Fibroblast of pulmonary artery (primary cell): ENCODE data around the gene RGR.
A peak's percentile ranks its signal among the peaks of the same experiment; 100 is the strongest.

Experiments
- DNase-seq: peaks from one replicate; pipeline ENCODE4 v3.0.0-alpha.2; 2010; ENCODE audit warnings: low read depth
- H3K4me3 ChIP-seq: replicated peaks from 2 replicates; pipeline ENCODE4 v1.5.1; 2011; ENCODE audit warnings: low read depth, mild to moderate bottlenecking, control low read depth, low read length, moderate library complexity
- TF ChIP-seq, protein P1 (sequence below): IDR thresholded peaks from 2 replicates; pipeline ENCODE4 v1.5.1; 2011; ENCODE audit warnings: mild to moderate bottlenecking, control low read depth, low read length, inconsistent platforms; ENCODE audit errors: missing control alignments

The RGR gene

DNA sequence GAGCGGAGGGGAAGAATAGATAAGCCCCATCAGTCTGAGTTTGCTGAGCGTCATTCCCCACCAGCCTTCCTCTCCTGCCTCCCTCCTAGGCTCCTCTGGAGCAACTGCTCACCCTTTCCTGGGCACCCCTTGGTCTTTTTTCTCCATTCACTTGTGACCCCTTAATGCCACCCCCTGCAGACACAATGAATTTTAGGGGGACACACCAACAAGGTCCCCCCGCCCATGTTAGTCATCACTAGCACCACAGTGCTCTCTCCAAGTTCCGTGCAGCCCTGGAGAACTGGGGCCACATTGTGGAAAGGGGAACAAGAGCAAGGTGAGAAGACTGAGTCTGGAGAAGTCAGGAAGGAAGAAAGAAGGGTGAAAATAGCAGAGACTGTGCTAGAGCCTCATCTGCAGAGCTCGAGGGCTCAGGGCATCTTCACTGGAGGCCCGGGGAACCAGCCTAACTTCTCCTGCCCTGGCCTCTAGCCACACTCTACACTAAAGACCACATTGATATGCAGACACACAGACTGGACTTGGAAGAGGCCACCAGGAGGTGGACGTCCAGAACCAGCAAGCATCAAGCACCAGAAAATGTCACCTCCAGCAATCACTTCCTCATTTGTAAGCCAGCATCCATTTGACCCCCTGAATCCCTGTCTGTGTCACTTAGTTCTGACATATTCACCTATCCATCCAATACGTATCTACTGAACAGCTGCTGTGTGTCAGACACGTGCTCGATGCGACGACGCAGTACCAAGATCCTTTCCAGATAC lies 17.5 kb downstream of the RGR start:
- no peak overlapping the region for H3K4me3 ChIP-seq
- no peak for DNase-seq
- TF ChIP-seq, protein P1, sequence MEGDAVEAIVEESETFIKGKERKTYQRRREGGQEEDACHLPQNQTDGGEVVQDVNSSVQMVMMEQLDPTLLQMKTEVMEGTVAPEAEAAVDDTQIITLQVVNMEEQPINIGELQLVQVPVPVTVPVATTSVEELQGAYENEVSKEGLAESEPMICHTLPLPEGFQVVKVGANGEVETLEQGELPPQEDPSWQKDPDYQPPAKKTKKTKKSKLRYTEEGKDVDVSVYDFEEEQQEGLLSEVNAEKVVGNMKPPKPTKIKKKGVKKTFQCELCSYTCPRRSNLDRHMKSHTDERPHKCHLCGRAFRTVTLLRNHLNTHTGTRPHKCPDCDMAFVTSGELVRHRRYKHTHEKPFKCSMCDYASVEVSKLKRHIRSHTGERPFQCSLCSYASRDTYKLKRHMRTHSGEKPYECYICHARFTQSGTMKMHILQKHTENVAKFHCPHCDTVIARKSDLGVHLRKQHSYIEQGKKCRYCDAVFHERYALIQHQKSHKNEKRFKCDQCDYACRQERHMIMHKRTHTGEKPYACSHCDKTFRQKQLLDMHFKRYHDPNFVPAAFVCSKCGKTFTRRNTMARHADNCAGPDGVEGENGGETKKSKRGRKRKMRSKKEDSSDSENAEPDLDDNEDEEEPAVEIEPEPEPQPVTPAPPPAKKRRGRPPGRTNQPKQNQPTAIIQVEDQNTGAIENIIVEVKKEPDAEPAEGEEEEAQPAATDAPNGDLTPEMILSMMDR, result no peak

DNA sequence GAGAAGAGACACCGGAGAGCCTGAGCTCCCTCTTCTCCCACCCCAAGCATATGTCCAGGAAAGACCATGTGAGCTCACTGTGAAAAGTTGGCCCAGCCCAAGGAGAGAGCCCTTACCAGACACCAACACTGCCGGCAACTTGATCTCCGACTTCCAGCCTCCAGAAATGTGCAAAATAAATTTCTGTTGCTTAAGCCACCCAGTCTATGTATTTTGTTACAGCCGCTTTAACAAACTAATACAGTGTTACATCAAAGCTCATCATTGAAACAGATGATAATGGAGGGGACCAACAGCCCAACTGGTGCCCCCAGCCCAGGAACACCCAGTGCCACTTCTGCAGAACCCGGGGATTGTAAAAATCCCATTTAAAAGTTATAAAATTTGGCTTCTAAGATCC lies 18.9 kb downstream of the RGR start:
- TF ChIP-seq, protein P1, result no peak
- no peak overlapping the region for H3K4me3 ChIP-seq
- no peak for DNase-seq

DNA sequence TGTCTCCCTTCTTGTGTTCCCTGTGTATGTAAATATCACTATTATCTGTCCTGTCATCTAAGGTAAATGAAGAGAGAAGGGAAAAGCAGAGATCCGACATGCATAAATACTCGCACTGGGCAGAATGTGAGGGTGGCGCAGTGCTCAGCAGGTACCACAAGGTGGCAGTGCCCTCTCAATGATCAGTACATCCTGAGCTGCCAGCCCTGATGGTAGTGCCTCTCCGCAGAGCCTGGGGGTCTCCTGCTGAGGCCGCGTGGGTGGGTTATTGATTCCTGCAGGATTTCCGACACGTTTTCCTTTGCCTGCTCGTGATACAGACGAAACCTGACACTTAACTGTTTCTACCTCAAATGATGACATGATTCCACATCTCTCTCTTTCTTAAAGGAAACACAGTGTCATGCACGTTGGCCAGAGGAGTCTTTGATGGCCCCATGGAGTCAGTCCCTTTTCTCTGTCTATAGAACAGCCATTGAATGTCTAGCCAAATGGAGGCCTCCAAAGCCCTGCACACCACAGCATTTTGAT lies 19.8 kb downstream of the RGR start:
- TF ChIP-seq, protein P1, result peak; percentile 99
- H3K4me3 ChIP-seq, result no peak overlapping the region
- DNase-seq, result peak; percentile 70

DNA sequence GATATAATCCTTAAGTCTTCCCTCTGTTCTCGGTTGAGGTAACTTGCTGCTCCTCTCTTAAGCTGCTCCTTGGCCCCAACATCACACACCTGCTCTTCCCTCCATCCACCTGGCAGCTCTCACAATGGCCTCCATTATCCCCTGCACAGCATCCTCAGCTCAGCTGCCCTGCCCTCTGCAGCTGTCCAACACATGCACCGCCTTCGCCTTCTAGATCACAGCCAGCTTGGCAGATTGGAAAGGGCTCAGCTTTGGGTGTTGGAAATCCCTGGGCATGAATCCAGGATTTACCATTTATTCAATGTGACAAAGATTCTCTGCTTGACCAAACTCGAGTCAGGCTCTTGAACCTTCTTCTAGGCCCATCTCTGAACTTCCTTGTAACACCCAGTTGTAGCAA lies 20.6 kb downstream of the RGR start:
- TF ChIP-seq, protein P1, result no peak
- no peak for DNase-seq
- no peak overlapping the region for H3K4me3 ChIP-seq

DNA sequence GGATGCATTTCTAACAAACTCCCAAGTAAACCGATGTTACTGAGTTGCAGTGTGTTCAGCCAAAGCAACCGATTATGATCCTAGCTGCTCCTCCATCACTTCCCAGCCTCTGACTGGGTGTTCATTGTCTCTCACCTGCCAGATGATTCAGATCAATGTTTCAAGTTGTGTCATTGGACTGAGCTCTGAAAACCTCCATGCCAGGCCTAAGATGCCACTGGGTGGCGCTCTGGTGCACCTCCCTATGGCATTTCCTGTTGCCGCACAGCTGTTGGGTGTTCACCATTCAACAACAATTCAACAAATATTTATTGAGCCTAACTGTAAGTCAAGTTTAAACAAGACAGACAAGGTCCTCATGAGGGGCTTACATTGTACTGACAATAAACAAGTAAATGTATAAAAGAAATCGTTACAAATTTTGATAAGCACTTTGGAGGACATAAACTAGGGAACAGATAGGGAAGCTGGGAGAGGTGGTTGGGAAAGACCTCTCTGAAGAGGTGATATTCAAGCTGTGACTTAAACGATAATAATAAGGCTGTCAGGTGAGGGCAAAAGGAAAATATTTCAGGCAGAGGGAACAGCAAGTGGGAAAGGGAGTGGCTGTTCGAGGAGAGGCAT lies 22.8 kb downstream of the RGR start:
- TF ChIP-seq, protein P1, result peak; percentile 76
- H3K4me3 ChIP-seq, result no peak overlapping the region
- peak; percentile 56 for DNase-seq

DNA sequence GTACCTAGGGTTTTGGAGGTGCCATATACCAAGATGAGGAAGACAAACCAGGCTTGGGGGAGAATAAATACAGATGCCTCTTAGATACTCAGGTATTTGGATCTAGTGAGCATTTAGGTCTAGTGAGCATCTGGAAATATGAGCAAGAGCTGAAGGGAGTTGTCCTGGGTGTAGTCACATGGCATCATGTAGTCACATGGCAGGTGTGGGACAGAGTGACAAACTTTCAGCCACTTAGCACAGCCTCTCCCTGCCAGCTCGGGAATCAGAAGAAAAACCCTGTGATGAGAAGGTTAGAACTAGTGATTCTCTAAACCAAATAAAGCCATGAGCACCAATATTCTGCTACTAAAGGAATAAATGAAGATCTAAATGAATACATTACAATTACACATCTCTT lies 24.3 kb downstream of the RGR start:
- H3K4me3 ChIP-seq, result no peak overlapping the region
- TF ChIP-seq, protein P1, result no peak
- DNase-seq, result no peak
